ENCODE measurements around the gene ALDH1A1. TPM values are rescaled to one million over a fixed set of nuclear protein-coding genes. Genes with fewer than 3 reads are reported as not detected.

Gene ALDH1A1
- total and polyA plus RNA-seq, 2 of the 8 experiments (the other 6 are each of a cell fraction or from before 2014, with no cell fraction given): 0.50 to 0.82 TPM

DNA sequence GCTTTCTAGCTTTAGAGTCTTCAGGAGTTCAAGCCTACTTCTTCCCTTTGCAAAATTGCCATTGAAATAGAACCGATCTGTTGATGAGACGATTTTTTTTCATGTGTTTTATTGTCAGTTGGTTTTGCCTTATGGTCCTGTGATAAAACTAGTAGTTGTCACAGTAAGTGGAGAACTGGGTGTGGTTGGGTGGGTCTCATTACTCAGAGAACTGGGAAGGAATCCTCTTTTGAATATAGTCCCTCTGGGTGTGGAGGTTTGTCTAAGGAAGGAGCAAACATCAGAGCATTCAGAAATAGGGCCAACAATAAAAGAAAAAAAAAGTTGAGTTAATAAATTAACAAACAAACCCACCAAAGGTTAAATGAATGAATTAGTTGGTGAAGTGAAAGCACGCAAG is 69.0 kb downstream of the ALDH1A1 start:
- Histone ChIP-seq H2BK12ac (ENCODE audit: low read depth, low read length) (no peak overlapping the region), H3K9me3 (ENCODE audit: insufficient read depth in 2 of 2, low read depth in 1 of 2, low read length in 1 of 2) (peaks cover 0 to 3% of the 10 kb centered on the region in 2 experiments; a peak in 1 of 4 replicates), H3K4me1 (replicated peaks in 1 of 4; ENCODE audit: control insufficient read depth in 3 of 4, insufficient read depth in 4 of 4, low read length in 3 of 4) (no peaks in the 10 kb centered on the region), H4K8ac (ENCODE audit: extremely low read depth, insufficient read depth, low read length) (no peak overlapping the region), H2AK5ac (ENCODE audit: low read depth, low read length) (no peak overlapping the region), H4K5ac (ENCODE audit: insufficient read length, low read depth, low read length) (no peak overlapping the region), H3K79me1 (ENCODE audit: low read depth, low read length) (no peaks in the 10 kb centered on the region), H3K4me2 (ENCODE audit: insufficient read depth in 1 of 2, low read depth in 2 of 2, low read length in 2 of 2) (no peak overlapping the region), H3K4me3 (ENCODE audit: extremely low read depth in 1 of 4, insufficient read depth in 2 of 4, low read depth in 3 of 4, low read length in 4 of 4) (no peak overlapping the region), H3K9ac (replicated peaks in 1 of 4; ENCODE audit: extremely low read depth in 1 of 4, low read depth in 3 of 4, low read length in 3 of 4) (no peak overlapping the region), H4K91ac (replicated peaks; ENCODE audit: insufficient read length, low read length) (no peak overlapping the region), H3K36me3 (ENCODE audit: control insufficient read depth in 2 of 4, insufficient read depth in 4 of 4, low read length in 3 of 4) (no peaks in the 10 kb centered on the region), H3K56ac (replicated peaks; ENCODE audit: insufficient read length, low read depth, low read length) (no peak overlapping the region), H3K4ac (replicated peaks; ENCODE audit: insufficient read length, low read depth, low read length) (no peak overlapping the region), H3K18ac (ENCODE audit: extremely low read depth, low read length) (no peak overlapping the region), H2AFZ (ENCODE audit: low read length) (no peak overlapping the region), H3K27me3 (replicated peaks in 1 of 4; ENCODE audit: control insufficient read depth in 3 of 4, extremely low read depth in 1 of 4, insufficient read depth in 3 of 4, low read length in 3 of 4) (no peaks in the 10 kb centered on the region), H3K14ac (ENCODE audit: insufficient read length) (no peak overlapping the region), H3K23ac (ENCODE audit: insufficient read length) (no peak overlapping the region), H3K27ac (ENCODE audit: low read depth, low read length) (no peak overlapping the region), H2BK15ac (ENCODE audit: low read length) (no peak overlapping the region), H2BK5ac (ENCODE audit: low read depth, low read length) (no peak overlapping the region), H3K23me2 (ENCODE audit: low read depth, low read length) (no peaks in the 10 kb centered on the region), H2BK20ac (ENCODE audit: low read length) (no peak overlapping the region), H3K79me2 (ENCODE audit: control insufficient read depth in 1 of 2, insufficient read depth in 2 of 2, low read length in 2 of 2) (no peaks in the 10 kb centered on the region), H4K20me1 (replicated peaks in 1 of 2; ENCODE audit: control insufficient read depth in 1 of 2, insufficient read depth in 2 of 2, low read length in 2 of 2) (no peaks in the 10 kb centered on the region), H2BK120ac (replicated peaks; ENCODE audit: low read depth, low read length) (no peak overlapping the region)
- CTCF ChIA-PET (ENCODE audit: partially characterized antibody): interaction anchor here (1.4 kb wide), 1 partner anchor 224 kb away, joined by 3 read pairs; no protein-coding TSS in a partner anchor
- FAIRE-seq (no peak), DNase-seq (ENCODE audit: low read depth in 1 of 2, low spot score in 2 of 2) (no peak)
- WGBS, 2 experiments (ENCODE audit: extremely low coverage in 1 of 2, insufficient coverage in 1 of 2, insufficient read length in 1 of 2, insufficient replicate concordance in 2 of 2, low coverage in 1 of 2, low lambda C conversion rate in 2 of 2, missing lambda C conversion rate in 1 of 2): 89% methylated on average over 3 of the region's 3 CpGs; no CpG with 5 or more reads in 1 of the 2 experiments
- TF ChIP-seq ASH2L (IDR thresholded peaks at IDR 0.05; ENCODE audit: low read length) (no peak), TAF7 (optimal IDR thresholded peaks at IDR 0.05; ENCODE audit: borderline replicate concordance, low read depth, low read length) (no peak), SIRT6 (IDR thresholded peaks at IDR 0.05; ENCODE audit: low read length) (no peak), JUND (IDR thresholded peaks at IDR 0.05; ENCODE audit: low read length) (no peak), NANOG (IDR thresholded peaks at IDR 0.05; ENCODE audit: insufficient read depth, low read depth, low read length, poor library complexity, severe bottlenecking) (no peak), TCF12 (IDR thresholded peaks at IDR 0.05; ENCODE audit: low read depth, low read length) (no peak), ZNF274 (IDR thresholded peaks at IDR 0.05; ENCODE audit: borderline replicate concordance, extremely low read depth, low read length) (no peak), HDAC2 (IDR thresholded peaks at IDR 0.05; ENCODE audit: borderline replicate concordance in 1 of 2, low read depth in 2 of 2, low read length in 2 of 2) (no peak), EZH2 (IDR thresholded peaks at IDR 0.05; ENCODE audit: low read depth, low read length, severe bottlenecking) (no peak), KDM5A (IDR thresholded peaks at IDR 0.05; ENCODE audit: low read length) (no peak), EP300 (IDR thresholded peaks at IDR 0.05; ENCODE audit: borderline replicate concordance in 1 of 2, low read depth in 2 of 2, low read length in 2 of 2) (no peak)
- TF ChIP-seq, protein P1, sequence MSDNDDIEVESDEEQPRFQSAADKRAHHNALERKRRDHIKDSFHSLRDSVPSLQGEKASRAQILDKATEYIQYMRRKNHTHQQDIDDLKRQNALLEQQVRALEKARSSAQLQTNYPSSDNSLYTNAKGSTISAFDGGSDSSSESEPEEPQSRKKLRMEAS (IDR thresholded peaks at IDR 0.05): no peak
- POLR2A ChIA-PET (ENCODE audit: partially characterized antibody): no interaction called here

All from H1 (cell line).